Adipose tissue (tissue), 3 donors: ENCODE data around the gene EMX1. TPM values are rescaled to one million over a fixed set of nuclear protein-coding genes. Genes with fewer than 3 reads are reported as not detected.

Source experiments
- H3K27ac ChIP-seq: one replicate; pipeline ENCODE4 v1.5.1; 2013; ENCODE audit warnings: low read depth, low read length
- WGBS, 3 donors: extraction: QIAGEN DNeasy Blood & Tissue Kit; methylation state at CpG; one replicate each; pipeline ENCODE4 v1.1.7; 2013; 5-methylcytosine and 5-hydroxymethylcytosine counted together
- polyA plus RNA-seq, 3 donors: library from polyadenylated mRNA; stranded (reverse); fragments of 200-250 nt; gene quantifications; one replicate each; pipeline ENCODE4 v1.2.3, GENCODE V29; 2013
- donor health status: healthy with polysubstance abuse.
- donor health status: Bipolar disorder and iron deficiency.
- donor health status: healthy.

EMX1 gene
- polyA plus RNA-seq = under 1 TPM; 0.10 to 0.45 (median 0.34) TPM

DNA sequence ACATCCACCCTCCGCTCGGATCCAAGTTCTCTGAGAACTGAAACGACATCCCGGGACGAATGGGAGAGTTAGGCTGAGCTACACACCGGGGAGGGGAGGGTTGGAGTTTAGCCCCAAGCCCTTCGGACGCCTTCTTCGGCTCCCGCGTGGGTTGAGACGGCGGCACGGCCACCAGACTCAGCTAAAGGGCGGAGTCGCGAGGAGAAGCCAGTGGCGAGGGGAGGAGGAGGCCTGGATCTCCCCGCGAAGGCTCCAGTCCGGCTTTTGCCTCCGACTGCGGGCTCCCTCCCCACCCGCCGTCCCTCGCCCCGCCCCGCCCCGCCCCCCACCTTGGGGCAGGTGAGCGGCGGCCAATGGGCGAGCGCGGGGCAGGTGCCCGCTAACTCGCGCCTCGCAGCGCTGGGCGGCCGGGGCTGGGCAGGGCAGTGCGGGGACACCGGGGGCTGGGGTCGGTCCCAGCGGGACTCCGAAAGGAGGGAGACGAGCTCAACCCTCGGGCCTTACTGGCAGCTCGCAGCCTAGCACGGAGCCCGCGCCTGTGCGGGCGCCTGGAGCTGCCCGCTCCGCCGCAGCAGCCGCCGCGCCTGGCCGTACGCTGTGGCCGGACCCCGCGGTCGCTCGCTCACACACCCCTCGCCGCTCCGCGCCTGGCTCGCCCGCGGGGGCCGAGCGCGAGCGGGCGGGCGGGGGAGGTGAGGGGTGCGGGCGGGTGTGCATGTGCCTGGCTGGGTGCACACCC, at the start of gene EMX1:
Gene EMX1, plus strand, starts transcription at position 382 of the 739 bp plus-strand sequence. Its CDS starts 334 bp downstream, at position 716.
- 1% methylated on average over 54 to 82 of the region's 82 CpGs for WGBS, 3 donors
- H3K27ac ChIP-seq = no peak within 1 kb of the TSS

GRCh38 chr2:72871060-72871459, 46.3 kb upstream of the EMX1 start:
- 51 to 58% (median 54%) methylated on average over 1 of the region's 1 CpG for WGBS, 3 donors

DNA sequence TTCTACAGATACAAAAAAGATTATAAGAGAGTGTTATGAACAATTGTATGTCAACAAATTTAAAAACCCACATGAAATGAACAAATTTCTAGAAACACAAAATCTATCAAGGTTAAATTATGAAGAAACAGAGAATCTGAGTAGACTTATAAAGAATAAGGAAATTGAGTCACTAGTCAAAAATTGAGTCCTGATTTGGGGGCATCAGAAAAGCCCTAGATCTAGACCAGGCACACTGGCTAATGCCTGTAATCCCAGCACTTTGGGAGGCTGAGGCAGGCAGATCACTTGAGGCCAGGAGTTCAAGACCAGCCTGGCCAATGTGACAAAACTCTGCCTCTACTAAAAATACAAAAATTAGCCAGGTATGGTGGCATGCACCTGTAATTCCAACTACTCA, 45.4 kb upstream of the EMX1 start:
- no peak overlapping the region for H3K27ac ChIP-seq

More at GRCh38 chr2:72871060-72871459, 46.3 kb upstream of the EMX1 start:
- H3K27ac ChIP-seq = no peak overlapping the region

GRCh38 chr2:72883356-72883962, 33.9 kb upstream of the EMX1 start:
- no peak overlapping the region for H3K27ac ChIP-seq
- 5 to 9% (median 8%) methylated on average over 3 to 4 of the region's 4 CpGs for WGBS, 3 donors

DNA sequence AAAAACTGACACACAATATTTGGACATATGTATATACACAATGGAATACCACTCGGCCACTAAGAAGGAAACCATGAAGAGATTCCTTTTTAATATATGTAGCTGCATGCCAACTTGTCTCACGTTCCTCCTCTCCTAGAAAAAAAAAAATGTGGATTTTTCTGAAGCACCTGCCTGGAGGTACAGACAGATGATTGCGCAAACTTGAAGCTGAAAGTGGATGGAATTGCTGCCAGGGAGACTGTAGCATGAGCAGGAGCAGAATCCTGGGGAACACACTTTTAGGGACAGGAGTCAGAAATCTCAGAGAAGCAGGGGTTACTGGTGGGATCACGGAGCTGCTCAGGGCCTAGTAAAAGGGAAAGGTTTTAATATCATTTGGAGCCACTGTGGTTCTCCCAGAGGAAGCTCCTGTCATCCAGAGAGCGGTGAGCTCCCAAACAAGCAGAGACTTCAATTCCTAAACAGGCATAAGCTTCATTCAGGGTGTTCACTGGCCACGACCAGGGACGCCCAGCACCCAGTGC, 30.8 kb upstream of the EMX1 start:
- WGBS, 3 donors = 43 to 51% (median 51%) methylated on average over 7 of the region's 7 CpGs
- no peak overlapping the region for H3K27ac ChIP-seq

DNA sequence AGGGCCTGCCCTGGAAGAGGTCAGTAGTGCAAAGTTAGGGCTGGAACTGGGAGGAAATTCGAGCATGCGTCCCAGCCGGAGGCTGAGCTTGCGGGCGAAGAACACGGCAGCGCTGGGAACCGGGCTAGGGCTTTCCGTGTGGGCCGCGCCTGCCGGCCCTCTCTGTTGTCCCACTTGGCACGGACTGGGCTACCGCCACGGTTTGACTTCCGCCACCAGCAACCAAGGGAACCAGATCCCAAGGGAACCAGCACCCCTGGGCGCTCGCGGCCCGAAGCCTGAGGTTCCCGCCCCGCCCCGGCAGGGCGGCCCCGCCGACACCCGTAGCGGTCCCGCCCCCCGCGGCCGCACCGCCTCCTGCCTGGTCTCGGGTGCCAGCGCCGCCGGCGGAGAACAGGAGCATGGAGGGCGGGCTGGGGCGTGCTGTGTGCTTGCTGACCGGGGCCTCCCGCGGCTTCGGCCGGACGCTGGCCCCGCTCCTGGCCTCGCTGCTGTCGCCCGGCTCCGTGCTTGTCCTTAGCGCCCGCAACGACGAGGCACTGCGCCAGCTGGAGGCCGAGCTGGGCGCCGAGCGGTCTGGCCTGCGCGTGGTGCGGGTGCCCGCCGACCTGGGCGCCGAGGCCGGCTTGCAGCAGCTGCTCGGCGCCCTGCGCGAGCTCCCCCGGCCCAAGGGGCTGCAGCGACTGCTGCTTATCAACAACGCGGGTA, 30.1 kb upstream of the EMX1 start, which contains the start of gene SPR:
Gene SPR, plus strand, starts transcription at position 377 of the 708 bp plus-strand sequence. Its CDS starts 25 bp downstream, at position 402.
- 0 to 1% (median 1%) methylated on average over 58 to 76 of the region's 76 CpGs for WGBS, 3 donors

GRCh38 chr2:72887740-72888437, 29.4 kb upstream of the EMX1 start:
- 6 to 9% (median 8%) methylated on average over 21 of the region's 21 CpGs for WGBS, 3 donors
- no peak overlapping the region for H3K27ac ChIP-seq

More for the DNA sequence above, 30.1 kb upstream of the EMX1 start, which contains the start of gene SPR:
- no peak within 1 kb of the TSS for H3K27ac ChIP-seq

DNA sequence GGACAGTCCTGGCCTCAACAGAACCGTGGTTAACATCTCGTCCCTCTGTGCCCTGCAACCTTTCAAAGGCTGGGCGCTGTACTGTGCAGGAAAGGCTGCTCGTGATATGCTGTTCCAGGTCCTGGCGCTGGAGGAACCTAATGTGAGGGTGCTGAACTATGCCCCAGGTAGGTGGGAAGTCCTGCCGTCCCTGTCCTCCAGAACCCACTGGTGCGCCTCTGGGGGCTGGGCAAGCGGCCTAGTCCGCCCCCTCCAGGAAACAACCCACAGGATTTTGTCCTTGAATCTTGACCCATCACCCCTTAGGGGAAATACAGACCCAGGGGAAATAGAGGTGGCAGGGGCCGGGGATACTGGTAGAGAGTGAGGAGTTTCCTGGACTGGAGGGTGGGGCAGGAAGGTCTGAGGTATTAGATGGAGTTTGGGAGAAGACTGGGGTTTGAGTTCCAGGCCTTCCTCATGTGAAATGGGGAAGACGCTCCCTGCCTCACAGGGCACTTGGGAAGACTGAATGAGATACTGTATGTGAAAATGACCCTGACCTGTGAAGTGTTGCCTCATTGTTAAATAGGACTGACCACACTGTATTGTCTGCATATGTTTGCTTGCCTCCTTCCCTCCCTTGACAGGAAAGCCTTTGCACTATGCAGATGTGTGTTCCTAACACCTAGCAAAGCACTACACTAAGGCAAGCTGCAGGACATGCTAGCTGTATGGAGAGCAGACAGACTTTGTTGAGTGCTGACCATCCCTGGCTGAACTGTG, 28.7 kb upstream of the EMX1 start:
- no peak overlapping the region for H3K27ac ChIP-seq
- WGBS, 3 donors = 72 to 80% (median 72%) methylated on average over 11 of the region's 11 CpGs

DNA sequence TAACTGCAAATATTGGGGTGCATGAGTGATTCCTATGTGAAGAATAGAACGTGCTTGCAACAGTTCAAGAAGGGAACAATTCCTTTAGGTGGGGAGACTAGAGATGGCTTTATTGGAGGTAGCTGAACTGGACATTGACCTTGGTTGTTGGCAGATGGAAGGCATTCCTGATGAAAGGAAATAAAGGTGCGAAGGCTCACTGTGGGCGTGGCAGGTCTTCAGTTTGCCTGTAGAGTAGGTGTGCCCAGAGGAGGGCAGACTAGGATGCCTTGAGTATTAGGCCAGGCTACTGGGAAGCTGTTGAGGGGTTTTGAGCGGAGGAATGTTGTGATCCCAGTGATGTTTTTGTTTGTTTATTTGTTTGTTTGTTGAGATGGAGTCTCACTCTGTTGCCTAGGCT, 27.3 kb upstream of the EMX1 start:
- WGBS, 3 donors = 79 to 94% (median 93%) methylated on average over 4 of the region's 4 CpGs

DNA sequence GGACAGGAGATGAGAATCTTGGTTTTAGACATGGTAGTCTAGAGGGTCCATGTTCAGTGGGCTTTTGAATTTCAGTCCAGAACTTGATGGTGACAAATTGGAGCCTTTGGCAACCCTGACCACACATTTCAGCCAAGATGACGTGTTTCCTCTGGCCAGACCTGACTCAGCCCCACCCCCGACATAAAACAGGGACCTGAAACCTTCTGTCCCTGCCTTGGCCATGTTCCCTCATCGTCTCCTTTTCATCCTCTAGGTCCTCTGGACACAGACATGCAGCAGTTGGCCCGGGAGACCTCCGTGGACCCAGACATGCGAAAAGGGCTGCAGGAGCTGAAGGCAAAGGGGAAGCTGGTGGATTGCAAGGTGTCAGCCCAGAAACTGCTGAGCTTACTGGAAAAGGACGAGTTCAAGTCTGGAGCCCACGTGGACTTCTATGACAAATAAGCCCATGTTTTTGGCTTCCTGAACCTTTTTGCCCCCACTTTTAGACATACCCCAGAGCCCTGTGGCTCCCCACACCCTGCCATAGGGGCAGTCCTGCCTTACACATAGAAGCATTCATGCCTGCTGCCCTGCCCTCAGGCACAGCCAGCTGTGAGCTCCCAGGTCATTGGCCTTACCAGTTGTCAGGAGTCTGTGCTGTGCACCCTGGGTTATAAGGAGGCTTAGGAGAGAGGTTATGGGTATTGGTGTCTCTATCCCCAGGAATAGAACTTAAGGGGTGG, 26.1 kb upstream of the EMX1 start:
- H3K27ac ChIP-seq = no peak overlapping the region
- WGBS, 3 donors = 64 to 78% (median 69%) methylated on average over 8 of the region's 8 CpGs

More for the DNA sequence above, 27.3 kb upstream of the EMX1 start:
- no peak overlapping the region for H3K27ac ChIP-seq

DNA sequence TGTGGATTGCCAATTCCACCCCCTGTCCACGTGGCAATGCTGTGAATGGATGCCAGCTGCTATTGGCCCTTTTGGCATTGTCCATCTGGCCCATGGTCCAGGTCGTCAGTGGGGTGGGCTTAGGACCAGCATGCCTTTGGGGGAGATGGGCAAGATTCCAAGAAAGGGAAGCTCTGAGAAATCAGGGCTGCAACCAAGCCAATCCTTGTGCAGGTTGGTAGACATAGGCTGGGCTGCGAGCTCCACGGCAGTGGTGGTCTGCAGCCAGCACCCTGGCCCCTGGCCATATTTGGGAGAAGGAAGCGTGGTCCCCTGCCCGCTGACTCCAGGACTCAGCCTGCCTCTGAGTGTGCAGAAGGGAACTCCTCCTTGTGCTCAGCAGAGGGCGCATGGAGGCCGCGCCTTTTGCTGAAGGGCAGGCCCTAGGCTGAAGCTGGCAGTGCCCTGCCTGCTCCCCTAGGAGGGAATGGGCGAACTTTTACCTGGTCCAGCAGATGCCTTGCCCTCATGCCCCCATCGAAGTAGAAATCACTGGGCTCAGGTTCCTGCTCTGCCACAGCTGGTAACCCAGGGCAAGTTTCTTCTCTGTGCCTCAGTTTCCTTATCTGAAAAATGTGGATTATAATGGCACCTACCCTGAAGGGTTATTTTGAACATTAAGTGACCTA, 24.7 kb upstream of the EMX1 start:
- WGBS, 3 donors = 9 to 14% (median 10%) methylated on average over 11 of the region's 11 CpGs
- no peak overlapping the region for H3K27ac ChIP-seq

- H3K27ac ChIP-seq = no peak overlapping the region
- WGBS, 3 donors = 49 to 53% (median 52%) methylated on average over 15 of the region's 15 CpGs
Observed at GRCh38 chr2:72893594-72894319, 23.6 kb upstream of the EMX1 start.

DNA sequence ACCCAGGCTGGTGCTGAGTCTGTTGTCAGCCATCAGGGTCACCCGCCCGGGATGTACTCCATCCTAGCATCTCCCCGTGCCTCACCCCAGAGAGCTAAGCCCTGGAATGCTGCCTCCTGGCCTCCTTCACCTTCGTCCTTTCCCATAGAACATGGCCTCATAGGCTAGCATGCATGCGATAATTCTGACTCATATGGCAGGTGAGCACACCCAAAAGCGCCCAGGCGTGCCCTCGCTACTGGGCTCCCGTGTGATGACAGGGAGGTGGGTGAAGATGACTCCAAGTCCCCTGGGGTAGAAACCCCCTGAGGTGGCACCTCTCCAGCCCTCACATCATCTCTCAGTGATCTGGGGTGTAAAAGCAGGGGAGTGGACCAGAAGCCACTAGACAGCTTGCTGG, 22.8 kb upstream of the EMX1 start:
- H3K27ac ChIP-seq = no peak overlapping the region
- WGBS, 3 donors = 85 to 91% (median 90%) methylated on average over 9 of the region's 9 CpGs

DNA sequence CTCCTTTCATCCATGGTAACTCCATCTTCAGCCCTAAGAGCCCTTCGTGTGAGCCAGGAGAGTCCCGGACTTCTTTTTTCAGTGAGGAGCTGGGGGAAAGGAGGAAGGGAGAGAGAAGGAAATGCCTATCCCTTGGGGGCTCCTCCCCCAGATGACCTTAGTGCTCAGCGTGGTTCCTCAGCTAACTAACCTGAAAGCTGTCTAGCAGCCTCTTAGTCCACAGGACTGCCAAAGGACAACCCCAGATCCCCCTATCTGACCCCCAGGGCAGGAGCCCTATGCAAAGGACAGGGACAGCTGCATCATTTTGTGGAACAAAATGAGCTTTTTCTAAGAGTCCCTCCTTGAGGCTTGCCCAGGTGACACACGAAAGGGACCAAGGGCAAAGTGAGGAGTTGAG, 22.2 kb upstream of the EMX1 start:
- H3K27ac ChIP-seq = no peak overlapping the region
- 9 to 11% (median 9%) methylated on average over 4 of the region's 4 CpGs for WGBS, 3 donors

GRCh38 chr2:72895759-72896281, 21.5 kb upstream of the EMX1 start:
- WGBS, 3 donors = 7 to 15% (median 12%) methylated on average over 14 to 16 of the region's 16 CpGs
- H3K27ac ChIP-seq = no peak overlapping the region

- WGBS, 3 donors = 79 to 84% (median 79%) methylated on average over 4 of the region's 4 CpGs
Observed at GRCh38 chr2:72896446-72896845, 20.9 kb upstream of the EMX1 start.

More at GRCh38 chr2:72896446-72896845, 20.9 kb upstream of the EMX1 start:
- H3K27ac ChIP-seq = no peak overlapping the region
